Measurements from ENCODE around the gene WDR72.

WDR72 gene

DNA sequence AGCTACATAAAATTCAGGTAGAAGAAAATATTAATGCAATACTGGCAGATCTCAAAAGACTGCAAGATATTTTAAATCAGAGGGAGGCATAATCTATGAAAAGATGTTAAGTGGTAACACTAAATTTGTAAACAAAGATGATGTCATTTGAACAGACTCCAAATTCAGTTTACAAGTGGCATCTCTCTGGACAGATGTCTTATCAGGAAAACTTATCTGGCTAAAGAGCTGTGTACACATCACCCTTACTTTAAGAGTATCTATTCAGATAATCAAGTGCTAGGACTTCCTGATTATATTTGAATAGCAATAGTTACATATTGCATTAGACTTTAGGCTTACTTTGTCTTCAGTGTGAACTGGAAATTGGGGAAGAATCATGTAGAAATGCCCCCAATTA lies 231.5 kb downstream of the WDR72 start:
- DNase-seq: no peak

DNA sequence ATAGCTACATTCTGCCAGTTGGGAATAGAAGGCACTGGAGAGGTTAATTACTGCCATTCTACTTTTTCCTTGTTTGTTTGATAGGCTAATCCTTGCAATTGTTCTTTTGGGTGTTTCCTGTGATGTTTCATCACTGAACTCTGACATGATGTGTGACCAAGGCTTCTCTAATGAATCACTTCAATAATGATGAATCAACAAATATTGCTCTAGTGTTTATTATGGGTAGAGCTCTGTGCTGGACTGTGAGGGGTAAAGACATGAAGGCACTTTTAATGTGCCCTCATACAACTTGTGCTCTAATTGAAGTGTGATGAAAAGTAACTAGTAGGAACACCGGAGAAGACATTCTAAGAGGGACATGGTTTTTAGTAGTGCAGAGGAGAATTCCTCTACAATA lies 233.6 kb downstream of the WDR72 start:
- no peak for DNase-seq

DNA sequence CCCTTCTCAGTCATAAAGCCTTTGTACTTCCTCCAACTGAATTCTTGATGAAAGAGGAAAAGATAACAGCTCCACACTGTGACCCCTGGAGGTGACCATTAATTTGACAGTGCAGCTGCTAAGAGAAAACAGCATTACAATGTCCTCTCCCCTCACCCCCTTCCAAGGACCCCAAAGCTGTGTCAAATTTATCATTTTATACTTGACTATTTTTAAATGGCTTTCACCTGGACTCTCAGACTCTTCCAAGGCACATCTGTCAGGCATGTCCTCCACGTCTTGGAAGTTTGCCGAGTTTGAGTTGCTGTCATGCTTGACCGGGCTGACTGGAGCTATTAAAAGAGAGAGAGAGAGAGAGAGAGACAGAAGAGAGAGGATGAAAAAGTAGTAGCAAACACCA lies 236.5 kb downstream of the WDR72 start:
- no peak for DNase-seq

DNA sequence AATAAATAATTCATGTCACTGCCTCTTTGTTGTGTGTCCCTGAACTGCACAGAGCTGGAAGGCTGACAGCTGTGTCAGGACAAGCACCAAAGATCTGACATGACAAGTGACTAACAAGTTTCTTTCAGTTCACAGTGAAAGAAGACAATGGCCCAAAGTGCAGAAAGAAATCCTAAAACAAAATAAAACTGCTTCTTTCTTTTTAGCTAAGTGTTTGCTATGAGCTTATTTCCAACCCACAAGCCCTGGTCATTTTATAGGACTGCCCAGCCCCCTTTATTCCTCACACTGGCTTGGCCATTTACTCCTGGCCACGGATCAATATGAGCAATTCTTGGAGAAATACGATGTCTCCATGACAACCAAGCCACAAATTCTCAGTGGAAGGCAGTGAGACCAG lies 238.5 kb downstream of the WDR72 start:
- DNase-seq: no peak

DNA sequence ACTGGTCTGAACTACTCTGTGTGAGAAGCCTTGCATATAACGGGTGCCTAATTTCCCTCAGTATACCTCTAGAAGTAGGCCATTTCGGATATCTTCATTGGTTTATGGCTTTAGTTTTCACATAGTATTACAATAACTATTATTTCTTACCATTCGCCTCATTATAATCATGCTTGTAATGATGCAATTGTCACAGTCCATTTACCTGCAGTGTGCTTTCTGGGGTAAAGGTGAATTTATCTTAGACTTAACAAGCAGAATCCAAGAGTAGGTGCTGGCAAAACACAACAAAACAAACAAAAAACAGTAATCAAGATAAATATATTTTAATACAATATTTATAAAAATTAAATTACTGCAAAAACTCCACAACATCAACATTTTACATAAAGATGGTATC lies 246.0 kb downstream of the WDR72 start:
- no peak for DNase-seq

DNA sequence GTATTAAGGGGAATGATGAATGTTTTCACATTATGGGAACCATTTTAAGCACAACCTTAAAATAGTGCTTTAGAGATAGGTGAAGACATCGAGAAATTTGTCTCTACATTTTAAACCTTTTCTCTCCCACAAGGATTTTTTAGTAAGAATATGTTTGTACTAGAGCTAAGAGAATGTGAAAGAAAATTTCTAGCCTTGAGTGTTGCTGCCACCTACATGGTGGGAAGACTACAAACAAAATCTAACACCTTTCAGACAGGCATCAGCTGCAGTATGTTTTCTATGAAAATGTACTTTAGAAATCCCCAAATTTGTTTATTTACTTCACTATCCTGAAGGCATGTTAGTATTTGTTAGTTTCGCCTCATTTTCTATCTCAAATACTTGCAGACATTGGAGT lies 247.4 kb downstream of the WDR72 start:
- no peak for DNase-seq

DNA sequence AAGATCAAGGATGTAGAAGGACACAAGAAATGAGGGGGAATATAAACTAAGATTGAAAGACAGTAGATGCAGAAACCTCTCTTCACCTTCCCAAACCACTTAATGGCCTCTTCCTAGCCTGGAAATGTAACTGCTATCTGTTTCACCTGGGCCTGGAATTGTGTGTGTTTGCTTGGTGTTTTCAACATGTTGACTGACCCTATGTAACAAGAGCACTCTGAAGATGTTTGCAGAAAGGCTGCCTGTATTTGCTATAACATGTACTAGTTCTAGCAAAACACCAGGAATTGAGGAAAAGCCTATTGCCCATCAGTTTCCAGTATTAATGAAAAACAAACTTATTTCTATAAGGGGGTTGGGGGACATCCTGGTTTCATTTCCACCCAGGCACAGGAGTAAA lies 248.3 kb downstream of the WDR72 start:
- no peak for DNase-seq

DNA sequence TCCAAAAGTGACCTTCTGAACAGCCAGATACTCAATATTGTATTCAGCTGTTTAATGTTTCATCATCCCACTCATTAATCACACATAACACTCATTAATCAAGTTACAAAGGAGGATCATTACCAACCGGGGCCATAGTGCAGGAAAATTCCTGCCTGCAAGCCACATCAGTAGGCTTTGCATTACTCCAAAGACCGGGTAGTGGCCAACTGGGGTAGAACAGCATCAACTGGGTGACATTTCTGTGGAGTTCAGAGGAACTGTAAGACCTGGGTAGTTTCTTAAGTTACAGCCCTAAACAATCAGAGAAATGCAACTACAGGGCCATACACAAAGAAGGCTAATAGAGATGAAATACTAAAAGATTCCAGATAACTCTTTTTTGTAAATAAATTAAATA lies 253.1 kb downstream of the WDR72 start:
- no peak for DNase-seq

DNA sequence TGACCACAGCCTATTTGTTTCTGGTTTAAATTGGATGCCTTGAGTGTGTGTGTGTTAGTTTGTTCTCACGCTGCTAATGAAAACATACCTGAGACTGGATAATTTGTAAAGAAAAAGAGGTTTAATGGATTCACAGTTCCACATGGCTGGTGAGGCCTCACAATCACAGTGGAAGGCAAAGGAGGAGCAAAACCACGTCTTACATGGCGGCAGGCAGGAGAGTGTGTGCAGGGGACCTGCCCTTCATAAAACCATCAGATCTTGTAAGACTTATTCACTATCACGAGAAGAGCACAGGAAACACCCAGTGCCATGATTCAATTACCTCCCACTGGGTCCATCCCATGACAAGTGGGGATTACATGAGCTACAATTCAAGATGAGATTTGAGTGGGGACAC lies 260.5 kb downstream of the WDR72 start:
- DNase-seq: no peak

DNA sequence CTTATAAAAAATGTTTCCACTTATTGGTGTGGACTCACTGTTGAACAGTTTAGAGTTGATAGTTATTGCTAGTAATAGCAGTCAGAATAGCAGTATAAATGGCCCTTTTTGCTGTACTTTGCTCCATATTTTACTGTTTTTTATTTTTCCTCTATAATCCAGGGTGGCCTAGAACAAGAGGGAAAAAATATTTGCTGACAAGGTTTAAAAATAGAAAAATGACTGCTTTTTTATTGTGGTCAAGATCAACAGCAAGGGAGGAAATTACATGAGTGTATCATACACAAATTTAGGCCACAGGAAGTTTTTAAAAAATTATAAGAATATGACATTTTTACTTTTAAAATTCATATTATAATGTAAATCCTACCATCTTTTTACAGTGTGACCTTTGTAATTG lies 269.1 kb downstream of the WDR72 start:
- no peak for DNase-seq

DNA sequence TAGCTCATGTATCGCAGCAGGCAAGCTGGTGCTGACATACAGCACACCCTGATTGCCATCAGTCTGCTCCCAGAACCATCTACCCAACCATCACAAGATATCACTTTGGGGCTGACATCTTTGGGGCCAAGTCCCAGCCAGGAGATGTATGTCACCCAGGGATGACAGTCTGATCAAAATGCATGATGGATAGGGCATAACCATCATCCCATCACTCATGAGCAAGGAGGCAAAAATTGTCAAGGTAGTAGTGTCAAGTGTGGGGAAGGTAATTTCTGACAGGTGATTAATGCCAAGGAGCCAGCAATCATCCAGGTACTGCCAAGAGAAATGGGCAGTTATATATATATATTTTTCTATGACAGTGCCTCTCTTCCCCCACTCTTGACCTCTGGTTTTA lies 277.4 kb downstream of the WDR72 start:
- no peak for DNase-seq

DNA sequence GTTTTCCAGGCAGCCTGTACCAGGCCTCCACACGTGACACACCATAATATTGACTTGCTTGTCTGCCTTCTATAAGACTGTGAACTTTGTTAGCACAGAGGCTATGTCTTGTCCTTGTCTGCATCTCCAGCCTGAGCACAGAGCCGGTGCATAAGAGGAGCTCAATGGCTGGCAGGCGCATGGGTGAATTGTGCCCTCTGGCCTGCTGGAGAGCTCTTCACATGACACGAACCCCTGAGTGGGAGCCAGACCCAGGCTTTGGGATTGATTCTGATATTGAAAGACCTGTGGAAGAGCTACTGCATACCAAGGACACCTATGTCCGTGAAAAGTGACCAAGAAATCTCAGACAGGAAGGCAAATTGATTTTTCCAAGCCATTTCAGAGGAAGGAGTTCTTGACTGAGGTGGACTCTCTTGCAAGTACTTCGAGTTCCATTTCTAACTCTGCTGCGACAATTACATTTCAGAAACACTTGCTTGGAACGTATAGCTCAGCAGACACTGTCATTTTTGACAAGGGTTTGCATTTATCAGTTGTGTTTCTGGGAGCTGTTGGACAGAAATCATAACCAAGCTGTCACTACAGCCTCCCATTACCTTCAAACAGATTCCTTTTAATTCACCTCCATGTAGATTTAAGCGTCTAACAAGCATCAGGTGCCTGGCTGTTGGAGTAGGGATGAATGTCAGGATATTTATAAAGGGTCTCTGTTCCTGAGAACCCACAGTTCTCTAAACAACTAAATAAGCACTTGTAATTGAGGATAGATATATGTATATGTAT lies 281.3 kb downstream of the WDR72 start:
- DNase-seq: no peak

DNA sequence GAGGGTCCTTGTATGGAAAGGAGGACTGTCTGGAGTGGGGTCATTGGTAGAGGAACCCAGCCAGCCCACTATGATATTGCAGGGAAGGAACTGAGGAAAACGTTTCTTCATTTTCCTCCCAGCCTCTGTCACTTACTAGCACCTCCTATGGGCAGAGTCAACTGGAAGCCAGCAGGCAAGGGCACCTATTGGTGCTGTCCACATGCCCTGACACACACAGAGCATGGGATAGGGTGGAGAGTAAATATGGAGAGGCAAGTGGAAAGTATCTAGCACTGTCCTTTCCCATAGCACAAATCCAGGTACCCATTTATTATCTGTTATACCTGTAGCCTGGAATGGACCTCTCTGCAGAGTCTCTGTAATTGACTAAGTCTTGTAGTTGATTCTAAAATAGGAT lies 285.6 kb downstream of the WDR72 start:
- DNase-seq: no peak

DNA sequence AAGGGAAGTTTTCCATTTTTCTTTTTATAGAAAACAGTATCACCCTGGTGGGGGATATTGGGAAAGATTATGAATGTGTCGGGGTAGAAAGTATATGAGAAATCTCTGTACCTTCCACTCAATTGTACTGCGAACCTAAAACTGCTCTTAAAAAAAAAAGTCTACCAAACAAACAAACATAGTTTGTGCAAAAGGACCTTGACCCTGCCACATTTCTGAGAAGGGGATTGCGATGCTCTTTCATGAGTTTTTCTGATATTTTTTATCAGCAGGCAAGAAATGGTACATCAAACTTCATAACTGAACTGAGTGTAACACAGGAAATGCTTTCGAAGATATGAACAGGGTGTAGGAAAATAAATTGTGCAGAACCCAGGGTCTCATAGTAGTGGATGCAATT lies 286.0 kb downstream of the WDR72 start:
- DNase-seq: no peak

DNA sequence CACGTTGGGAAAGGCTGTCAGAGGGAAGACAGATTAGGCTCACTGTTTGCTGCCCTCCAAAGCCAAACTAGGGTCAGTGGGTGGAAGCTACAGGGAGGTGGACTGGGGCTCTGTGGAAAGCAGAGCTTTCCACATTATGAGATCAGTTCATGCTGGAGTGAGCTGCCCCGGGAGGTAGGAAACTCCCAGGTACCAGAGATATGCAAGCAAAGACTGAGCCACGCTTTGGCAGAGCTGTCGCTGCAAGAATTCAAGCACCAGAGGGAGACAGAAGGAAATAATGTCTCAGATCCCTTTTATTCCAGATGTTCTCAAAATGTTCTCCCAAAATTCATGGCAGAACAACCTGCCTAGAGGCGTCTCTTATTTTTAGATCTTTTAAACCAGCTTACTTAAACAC lies 286.6 kb downstream of the WDR72 start:
- DNase-seq: no peak

DNA sequence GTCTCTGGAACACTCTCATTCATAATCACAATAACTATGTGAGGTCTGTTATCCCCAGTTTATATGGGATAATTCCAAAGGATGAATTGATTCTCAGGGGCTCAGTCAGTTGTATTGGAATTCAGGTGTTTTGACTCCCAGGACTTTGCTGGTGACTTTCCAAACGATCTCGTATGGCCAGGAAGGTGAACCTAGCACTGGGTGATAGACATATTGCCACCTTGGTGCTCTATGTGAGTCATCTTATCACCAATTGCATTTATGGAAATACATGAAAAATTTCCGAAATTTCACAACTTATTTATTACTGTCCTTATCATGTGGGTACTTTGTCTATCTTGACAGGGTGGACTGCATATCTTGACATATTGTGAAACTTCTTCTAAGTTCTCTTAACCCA lies 287.3 kb downstream of the WDR72 start:
- DNase-seq: no peak

DNA sequence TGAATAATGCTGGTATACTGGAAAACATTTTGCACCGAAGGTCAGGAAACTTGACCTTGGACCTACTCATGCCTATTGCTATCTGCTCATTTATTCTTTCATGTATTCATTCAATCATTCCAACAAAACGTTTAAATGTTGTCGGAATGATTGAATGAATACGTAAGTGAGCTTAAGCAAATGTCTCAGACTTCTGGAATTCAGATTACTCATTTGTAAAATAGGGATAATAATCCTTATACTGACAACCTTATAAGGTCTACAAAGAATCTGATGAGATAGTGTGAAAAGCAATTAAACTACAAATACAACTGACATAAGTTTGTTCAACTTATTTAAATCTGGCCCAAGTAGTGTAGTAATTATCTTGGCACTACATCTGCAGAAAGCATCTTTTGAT lies 288.7 kb downstream of the WDR72 start:
- DNase-seq: no peak

DNA sequence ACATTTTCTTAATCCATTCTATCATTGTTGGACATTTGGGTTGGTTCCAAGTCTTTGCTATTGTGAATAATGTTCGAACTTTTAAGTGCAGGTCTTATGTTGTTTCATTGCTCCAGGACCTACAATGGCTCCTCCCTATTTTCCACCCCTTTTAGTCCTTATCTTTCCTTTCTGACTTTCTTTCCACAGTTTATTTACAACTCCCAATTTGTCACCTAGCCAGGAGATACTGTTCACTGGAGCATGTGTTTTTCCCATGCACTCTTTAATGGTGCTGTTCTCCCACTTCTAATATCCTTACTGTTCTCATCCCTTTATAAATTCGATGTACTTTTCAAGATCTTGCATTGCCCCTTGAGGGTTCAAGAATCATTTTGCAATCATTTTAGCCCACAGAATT lies 290.0 kb downstream of the WDR72 start:
- DNase-seq: no peak
